GM21529 (cell line): ENCODE measurements around the gene LBHD2.
A peak's percentile ranks its signal among the peaks of the same experiment; 100 is the strongest.
"Not testable (repeated sequence)": the region's sequence is repeated elsewhere in the genome, so short reads cannot be mapped to it uniquely, and the experiment has no call there.

ENCODE experiments used
- ATAC-seq: cut with Tn5 transposase; IDR thresholded peaks from one replicate; pipeline ENCODE4 v1.9.1; 2021; ENCODE audit not compliant: unreplicated experiment

LBHD2 gene

DNA sequence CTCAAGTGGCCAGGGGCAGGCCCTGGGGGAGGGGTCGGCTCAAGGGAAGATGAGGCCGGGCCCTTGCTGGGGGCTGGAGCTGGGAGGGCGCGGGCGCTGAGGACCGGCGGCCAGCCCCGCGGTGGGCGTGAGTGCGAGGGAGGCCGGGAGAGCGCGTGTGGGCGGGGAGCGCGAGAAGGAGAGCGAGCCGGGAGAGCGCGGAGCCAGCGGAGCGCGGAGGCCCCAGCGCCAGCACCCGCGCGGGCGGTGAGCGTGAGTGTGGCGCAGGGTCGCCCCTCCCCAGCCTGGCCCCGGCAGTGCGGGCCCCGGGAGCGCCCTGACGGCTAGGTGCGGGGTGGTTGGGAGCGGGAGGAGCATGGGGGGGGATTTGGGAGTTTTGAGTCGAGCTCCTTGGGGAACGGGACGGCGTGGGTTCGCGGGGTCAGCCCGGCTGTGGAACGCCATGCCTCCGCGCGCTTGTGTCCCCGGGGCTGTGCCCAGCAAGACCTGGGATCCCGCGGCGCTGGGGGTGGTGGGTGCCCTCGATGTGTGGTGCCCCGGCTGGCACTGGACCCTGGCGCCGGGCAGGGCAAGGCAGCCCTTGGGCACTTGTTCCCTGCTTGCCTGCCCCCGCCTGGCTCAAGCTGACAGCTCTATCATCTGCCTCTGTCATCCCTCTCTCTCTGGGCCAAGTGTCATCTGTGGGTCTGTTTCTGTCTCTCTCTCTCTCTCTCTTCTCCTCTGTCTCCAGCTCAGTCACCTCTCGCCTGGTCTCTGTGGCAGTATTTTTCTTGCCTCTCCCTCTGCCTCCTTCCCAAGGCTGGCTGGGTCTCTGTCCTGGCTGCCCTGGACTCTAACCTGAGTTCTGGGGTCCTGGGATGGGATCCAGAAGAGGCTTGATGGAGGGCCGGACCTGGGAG is at the start of gene LBHD2:
TSS of gene LBHD2 (plus strand) at position 190 of the 899 bp plus-strand sequence. CDS start 1,803 bp downstream, outside the sequence.
- ATAC-seq: no peak

DNA sequence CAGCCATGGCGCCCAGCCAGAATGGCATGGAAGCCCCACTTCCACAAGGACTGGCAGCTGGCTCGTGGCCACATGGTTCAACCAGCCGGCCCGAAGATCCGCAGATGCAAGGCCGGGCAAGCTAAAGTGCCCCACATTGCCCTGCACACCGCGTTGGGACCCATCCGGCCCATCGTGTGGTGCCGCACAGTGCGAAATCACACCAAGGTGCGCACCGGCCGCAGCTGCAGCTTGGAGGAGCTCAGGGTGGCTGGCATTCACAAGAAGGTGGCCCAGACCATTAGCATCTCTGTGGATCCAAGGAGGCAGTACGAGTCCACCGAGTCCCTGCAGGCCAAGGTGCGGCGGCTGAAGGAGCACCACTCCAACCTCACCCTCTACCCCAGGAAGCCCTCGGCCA is 42.5 kb upstream of the LBHD2 start:
- ATAC-seq: no peak

DNA sequence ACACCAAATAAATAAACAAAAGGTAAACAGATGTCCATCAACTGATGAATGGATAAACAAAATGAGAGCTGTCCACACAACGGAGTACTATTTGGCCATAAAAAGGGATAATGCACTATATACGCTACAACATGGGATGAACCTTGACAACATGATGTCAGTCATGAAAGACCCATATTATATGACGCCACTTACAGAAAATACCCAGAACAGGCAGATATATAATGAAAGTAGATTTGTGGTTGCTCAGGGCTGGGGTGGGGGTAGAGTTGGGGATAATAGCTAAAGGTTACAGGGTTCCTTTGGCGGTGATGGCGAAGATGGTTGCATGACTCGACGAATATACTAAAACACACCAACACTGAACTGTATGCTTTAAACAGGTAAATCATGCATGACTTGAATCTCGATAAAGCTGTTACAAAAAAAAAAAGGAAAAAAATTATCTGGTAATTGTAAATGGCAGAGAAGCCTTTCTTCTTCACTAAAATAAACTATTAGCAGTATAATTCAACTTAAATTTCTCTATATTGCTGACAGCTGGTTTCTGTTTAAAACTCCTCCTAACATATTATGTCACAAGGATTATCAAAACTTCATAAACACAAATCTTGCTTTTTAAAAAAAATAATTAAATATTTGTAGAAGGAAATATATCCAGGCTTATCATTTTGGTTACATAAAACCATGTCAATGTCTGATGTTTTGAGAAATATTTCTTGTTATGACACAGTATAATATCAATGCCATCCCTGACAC is 40.6 kb upstream of the LBHD2 start:
- ATAC-seq: no peak

DNA sequence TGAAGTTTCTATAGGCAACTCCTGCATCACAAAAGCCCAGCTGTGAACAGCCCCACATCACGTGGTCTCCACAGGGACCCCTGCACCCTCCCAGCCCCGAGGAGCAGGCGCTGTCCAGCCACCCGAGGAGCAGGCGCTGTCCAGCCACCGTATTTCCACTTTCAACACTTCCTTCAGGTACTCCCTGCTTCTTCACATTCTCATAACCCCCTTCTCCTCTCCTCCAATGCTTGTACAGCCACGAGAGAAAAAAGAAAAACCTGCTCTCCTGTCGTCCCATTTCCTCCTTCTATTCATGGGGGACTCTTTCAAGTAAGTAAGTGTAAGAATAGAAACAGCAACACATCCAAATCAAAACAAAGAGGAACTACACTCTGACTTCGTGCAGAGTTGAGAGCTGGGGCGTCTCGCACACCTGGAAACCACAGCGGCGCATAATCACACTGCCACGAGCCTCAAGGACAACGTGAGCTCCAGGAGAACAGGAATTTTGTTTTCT is 38.6 kb upstream of the LBHD2 start:
- peak; percentile 68 for ATAC-seq

DNA sequence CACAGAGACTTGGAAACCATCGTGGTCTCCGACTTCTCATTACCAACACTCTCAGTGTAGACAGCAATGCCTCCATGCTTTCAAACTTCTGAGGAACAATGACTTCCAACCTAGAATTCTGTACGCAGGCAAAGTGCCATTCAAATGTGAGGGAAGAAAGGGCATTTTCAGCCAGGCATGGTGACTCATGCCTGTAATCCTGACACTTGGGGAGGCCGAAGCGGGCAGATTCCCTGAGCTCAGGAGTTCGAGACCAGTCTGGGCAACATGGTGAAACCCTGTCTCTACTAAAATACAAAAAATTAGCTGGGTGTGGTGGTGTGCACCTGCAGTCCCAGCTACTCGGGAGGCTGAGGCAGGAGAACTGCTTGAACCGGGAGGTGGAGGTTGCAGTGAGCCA is 36.6 kb upstream of the LBHD2 start:
- not testable (repeated sequence) for ATAC-seq

DNA sequence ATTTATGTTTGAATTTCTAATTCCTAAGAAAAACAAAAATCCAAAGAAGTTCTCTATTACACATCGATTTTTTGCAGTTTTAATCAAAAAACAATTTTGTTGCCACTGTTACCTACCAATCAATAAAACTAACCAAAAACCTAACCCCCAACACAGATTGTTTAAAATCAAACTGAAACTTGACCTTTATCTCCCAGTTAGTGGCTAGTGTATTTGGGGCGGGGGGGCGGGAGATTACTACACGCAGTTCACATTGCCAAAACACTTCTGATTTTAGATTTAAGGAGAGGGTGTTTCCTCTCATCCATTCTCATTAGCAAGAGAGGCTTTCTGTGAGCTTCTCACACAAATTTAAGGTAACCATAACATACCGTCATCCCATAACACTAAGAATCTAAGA is 33.1 kb upstream of the LBHD2 start:
- ATAC-seq: no peak

DNA sequence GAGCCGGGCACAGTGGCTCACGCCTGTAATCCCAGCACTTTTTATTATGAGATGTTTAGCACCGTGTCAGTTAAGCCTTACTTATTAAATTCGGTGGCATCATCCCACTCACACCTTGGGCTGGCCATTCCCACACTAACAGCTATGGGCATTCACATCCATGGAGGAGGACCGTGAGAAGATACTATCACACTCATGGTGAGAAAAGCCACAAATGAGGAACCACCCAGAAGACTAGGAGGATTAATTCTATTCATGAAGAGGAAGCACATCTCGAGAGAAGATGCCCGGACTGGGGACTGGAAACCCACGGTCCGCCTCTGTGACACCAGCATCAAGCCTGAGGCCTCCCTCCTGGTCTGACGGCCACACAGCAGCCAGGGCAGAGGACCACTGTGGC is 31.6 kb upstream of the LBHD2 start:
- ATAC-seq: no peak

DNA sequence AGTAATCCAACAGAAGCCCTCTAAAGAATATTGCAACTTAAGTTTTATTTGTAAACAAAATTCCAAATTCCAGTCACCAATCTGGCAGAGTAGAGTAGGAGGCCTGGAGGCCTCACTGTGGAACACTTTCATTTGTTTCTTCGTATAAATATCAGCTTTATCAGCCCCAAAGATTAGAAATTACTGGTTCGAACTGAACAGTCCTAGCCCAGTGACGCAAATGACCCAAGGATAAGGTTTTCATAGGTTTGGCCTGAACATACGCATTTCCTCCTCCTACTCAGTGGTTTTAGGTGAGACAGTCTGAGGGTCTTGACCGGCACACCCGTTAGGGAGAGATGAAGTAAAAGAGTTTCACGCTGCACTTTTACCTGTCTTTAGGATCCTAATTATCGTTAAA is 28.3 kb upstream of the LBHD2 start:
- ATAC-seq: no peak

DNA sequence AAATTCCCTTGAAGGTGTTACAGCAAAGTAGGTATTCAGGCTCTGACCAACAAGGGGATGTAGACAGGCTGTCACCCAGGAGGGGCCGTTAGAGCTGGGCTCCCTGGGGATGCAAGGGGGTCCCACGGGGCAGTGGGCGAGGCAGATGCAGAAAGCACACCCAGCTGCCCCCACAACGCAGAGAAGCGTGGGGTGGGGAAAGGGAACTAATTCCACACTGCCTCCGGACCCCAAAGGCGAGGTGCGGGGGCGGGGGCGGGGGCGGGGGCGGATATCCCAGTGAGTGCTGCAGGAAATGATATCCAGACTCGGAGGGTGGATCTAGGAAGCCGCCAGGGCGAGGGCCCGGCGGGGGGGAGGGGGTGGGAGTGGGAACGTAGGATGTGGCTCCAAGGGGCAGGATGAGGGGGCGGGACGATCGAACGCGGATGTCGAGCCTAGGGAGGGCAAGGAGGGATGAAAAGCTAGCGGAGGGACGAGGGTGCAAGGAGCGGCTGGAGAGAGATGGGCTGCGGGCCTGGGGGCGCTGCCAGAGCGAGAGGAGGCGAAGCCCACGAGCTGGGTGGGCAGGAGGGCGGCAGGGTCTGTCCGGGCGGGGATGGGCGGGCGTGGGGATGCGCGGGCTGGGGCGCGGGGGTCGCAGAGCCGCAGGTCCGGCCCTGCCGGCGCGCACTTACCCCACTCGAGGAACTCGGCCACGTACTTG is 27.5 kb upstream of the LBHD2 start:
- ATAC-seq: no peak

DNA sequence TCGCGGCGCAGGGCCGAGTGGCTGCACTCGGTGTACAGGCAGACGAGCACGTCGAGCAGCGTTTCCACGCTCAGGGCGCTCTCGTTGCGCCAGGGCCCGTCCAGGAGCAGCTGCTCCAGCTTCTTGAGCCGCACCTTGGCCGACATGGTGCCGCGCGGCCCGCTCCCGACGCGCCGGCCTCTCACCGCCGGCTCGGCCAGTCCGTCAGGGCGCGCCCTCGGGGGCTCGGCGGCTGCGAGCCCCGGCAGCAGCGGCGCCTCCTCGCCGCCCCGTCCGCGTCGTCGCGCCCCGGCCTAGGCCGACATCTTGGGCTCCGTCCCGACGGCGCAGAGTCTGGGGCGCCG is 27.0 kb upstream of the LBHD2 start:
- no peak for ATAC-seq

DNA sequence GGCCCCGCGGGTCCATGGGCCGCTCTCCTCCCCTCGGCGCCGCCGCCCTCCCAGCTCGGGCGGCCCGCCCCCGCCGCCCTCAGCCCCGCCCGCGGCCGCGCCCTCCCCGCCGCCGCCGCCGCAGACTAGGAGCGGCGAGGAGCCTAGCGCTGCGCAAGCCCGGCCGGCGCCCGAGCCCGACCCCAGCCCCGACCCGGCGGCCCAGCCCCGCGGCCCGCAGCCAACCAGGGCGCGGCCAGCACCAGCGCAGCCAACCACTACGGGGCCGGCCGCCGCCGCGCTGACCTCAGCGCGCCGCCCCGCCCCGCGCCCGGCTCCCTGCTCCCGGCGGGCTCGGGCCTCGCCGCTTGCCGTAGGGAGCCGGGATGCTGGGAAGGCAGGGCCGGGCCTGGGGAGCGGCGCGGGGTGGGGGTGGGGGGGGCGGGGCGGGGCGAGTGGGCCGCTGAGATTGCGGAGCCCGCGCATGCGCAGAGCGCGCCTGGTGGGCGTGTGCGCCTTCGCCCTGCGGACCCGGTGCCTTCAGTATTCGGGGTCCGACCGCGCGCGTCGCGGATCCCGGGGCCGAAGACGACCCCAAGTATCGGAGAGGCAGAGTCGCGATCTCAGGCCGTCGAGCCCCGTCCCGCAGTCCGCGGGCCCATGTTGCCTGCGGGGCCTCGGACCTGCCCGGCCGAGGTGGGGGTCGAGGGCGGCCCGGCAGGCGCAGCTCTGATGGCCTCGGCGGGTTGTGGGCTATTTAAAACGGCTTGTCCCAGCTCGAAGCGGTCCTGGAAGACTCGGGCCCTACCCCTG is 26.4 kb upstream of the LBHD2 start, which contains the start of gene CDC42BPB:
TSS of gene CDC42BPB (minus strand) at position 178 of the 792 bp plus-strand sequence. CDS start 376 bp downstream, outside the sequence.
- ATAC-seq: peak; percentile 81

DNA sequence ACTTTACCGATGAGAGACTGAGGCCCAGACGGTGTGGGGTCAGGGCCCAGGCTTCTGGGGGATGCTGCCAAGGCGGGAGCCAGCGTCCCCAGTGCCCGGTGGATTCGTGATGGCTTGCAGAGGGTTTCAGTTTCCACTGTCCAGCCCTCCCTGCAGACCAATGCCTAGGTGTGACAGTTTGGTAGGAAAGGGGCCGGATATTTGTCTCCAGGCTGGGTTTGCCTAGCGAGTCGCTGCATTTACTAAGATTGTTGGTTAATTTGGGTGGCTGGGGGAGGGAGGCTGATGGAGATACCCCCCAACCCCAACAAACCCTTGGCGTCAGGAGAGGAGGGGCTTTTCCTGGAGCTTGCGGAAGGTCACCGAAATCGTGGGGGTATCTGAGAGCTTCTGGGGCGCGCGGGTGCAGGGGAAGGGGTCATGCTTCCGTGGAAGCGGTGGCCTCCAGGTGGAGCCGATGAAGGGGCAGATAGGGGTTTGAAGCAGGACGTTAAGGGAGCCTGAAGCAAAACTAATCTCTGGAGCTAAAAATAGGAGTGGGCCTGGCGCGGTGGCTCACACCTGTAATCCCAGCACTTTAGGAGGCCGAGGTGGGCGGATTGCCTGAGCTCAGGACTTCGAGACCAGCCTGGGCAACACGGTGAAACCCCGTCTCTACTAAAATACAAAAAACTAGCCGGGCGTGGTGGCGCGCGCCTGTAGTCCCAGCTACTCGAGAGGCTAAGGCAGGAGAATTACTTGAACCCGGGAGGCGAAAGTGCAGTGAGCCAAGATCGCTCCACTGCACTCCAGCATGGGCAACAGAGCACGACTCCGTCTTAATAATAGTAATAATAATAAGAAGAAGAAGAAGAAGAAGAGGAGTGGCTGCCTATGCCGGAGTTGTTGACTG is 25.6 kb upstream of the LBHD2 start:
- no peak for ATAC-seq

DNA sequence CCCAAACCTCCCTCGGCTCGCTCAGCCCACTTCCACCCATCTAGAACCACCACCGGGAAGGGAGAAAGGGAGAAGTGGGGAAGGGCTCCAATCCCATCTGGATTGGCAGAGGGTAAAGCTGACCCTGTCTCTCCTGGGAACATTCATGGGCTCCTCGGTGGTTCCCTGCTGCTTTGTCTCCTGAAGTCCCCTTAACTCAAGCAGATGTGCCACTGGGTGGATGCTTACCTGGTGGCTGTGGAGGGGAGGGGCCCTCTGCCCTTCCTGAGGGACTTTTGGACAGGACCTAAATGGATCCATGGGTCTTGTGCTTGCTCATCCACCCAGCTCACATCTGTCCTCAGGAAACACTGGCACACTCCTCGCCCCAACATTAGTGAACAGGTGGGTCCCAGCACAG is 24.5 kb upstream of the LBHD2 start:
- ATAC-seq: no peak

DNA sequence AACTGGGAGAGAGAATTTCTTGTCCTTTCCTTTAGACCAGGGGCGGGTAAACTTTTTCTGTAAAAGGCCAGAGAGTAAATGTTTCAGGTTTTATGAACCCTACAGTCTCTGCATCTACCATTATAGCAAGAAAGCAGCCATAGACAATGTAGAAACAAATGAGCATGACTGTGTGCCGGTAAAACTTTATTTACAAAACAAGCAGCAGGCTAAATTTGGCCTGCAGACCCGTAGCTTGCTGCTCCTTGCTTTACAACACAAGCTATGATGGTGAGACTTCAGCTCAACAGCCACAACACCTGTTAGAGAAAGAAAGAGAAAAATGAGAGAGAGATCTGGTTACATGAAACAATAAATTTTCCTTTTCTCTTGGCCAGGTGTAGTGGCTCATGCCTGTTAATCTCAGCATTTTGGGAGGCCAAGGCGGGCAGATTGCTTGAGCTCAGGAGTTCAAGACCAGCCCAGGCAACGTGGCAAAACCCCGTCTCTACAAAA is 22.5 kb upstream of the LBHD2 start:
- no peak for ATAC-seq

DNA sequence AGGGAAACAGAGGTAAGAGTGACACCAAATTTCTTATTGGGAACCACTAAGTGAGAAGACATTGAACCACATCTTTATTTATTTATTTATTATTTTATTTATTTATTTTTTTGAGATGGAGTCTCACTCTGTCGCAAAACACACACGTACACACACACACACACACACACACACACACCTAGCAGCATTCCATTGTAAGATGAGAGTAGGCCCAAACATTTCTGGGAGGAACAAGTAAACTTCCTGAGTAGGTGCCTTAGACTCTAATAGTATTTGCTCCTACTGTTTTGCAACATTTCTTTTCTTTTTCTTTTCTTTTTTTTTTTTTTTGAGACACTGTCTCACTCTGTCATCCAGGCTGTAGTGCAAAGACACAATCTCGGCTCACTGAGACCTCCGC is 19.6 kb upstream of the LBHD2 start:
- no peak for ATAC-seq

DNA sequence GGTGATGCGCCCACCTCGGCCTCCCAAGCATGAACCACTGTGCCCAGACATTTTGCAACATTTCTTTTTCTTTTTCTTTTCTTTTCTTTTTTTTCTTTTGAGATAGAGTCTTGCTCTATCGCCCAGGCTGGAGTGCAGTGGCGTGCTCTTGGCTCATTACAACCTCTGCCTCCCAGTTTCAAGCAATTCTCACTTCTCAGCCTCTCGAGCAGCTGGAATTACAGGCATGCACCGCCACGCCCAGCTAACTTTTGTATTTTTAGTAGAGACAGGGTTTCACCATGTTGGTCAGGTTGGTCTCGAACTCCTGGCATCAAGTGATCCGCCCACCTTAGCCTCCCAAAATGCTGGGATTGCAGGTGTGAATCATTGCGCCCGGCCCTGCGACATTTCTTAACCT is 19.0 kb upstream of the LBHD2 start:
- ATAC-seq: no peak

DNA sequence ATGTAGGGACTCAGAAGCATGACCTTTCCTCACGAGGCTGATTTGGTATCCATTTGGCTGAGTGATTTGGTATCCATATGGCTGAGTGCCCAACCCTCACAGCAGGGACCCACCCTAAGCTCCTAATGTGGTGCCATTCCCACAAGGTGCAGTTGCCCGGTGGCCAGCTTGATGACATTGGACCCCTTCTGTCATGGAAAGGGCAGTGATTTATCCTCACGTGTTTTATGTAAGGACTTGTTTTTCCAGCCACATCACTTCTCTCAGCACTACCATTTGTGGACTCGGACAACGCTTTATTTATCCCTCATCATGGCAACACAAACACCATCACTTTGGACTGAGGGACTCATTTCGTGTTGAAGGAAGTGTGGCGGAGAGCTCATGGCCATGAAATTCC is 18.1 kb upstream of the LBHD2 start:
- no peak for ATAC-seq

DNA sequence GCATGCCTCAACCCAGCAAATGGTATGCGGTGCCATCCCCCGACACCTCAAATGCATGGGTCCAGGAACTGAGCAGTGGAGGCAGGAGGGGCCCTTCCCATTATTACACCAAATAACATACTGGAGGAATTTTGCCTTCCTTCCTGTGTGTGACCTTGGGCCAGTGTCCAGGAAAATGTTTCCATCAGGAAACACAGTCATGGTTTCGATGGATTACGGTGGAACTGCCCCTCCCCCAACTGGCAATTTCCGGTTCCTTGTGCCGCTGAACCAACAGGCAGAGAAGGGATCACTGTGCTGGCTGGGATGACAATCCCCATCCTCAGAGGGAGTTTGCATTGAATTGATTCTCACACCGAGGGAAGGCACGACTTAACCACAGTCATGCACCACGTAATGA is 17.6 kb upstream of the LBHD2 start:
- no peak for ATAC-seq

DNA sequence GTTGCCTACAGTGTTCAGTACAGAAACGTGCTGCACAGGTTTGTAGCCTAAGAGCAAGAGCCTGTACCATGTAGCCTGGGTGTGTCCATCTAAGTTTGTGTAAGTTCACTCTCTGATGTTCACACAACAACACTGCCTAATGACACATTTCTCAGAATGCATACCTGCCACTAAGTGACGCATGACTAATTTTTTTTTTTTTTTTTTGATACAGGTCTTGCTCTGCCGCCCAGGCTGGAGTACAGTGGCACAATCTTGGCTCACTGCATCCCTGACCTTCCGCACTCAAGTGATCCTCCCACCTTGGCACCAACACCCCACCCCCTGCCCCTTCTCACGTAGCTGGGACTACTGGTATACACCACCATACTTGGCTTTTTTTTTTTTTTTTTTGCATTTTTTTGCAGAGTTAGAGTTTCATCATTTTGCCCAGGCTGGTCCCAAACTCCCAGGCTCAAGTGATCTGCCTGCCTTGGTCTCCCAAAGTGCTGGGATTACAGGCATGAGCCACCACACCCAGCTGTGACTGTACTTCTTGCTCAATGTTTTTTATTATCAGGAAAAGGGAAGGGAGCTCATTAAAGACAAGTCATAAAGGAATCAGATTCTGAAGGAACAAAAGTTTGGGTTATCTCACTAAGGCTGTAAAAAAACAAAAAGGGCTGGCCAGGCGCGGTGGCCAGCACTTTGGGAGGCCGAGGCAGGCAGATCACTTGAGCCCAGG is 16.6 kb upstream of the LBHD2 start:
- no peak for ATAC-seq
